Neutrophil (primary cell): ENCODE measurements around the gene TRIM66.

Experiments
- H3K27ac ChIP-seq: fragments of 200-600 bp; sonication (generic); 2 replicates; pipeline ENCODE4 v1.5.1; 2016; ENCODE audit warnings: mild to moderate bottlenecking, moderate library complexity
- H3K27me3 ChIP-seq: fragments of 200-600 bp; sonication (generic); 2 replicates; pipeline ENCODE4 v1.6.0; 2016; ENCODE audit warnings: mild to moderate bottlenecking
- H3K36me3 ChIP-seq: fragments of 200-600 bp; sonication (generic); 2 replicates; pipeline ENCODE4 v1.5.1; 2017
- H3K4me1 ChIP-seq, 2 experiments: fragments of 200-600 bp in 1 of 2; sonication (generic) in 1 of 2; 1 replicate in 1 of 2; 2 replicates in 1 of 2; pipeline versions ENCODE4 v1.5.1 to v1.6.1; 2013 to 2016; ENCODE audit warnings: low read depth in 1 of 2, low read length in 1 of 2, mild to moderate bottlenecking in 1 of 2, moderate library complexity in 1 of 2; ENCODE audit not compliant: control insufficient read depth in 1 of 2, insufficient read depth in 1 of 2
- H3K4me3 ChIP-seq, 2 experiments: fragments of 200-600 bp in 1 of 2; sonication (generic) in 1 of 2; 1 replicate in 1 of 2; 2 replicates in 1 of 2; pipeline ENCODE4 v1.5.1; 2013 to 2016; ENCODE audit warnings: low read depth in 1 of 2, low read length in 1 of 2, mild to moderate bottlenecking in 1 of 2, moderate library complexity in 1 of 2
- H3K9me3 ChIP-seq: fragments of 200-600 bp; sonication (generic); 2 replicates; pipeline ENCODE4 v1.5.1; 2016
- CTCF ChIP-seq: fragments of 200-600 bp; sonication (generic); IDR thresholded peaks from 2 replicates; pipeline ENCODE4 v1.5.1; 2016; ENCODE audit warnings: antibody characterized with exemption

TRIM66 gene

DNA sequence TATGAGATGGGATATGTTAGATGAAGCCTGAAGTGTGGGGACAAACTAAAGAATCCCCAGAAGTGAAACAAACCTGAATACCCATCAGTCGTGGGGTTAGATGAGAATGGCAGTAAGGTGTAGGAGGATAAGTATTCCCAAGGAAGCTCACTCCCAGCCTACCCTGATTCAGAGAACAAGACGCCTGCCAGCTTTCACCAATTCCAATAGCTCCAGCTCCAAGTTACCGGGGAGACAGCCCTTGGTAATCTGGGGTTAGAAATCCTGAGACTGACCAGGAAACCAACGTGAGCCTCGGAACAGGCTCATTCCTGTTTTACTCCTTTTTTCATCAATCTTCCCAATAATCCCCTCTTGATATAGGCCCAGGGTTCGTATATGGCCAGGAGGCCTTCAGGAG, 46.6 kb upstream of the TRIM66 start:
- H3K27me3 ChIP-seq, result no peaks in the 10 kb centered on the region
- no peak overlapping the region for H3K27ac ChIP-seq
- H3K4me3 ChIP-seq, result no peak overlapping the region
- H3K36me3 ChIP-seq, result no peaks in the 10 kb centered on the region
- H3K4me1 ChIP-seq, result no peaks in the 10 kb centered on the region
- TF ChIP-seq CTCF, result no peak
- no peaks in the 10 kb centered on the region for H3K9me3 ChIP-seq

- Histone ChIP-seq H3K36me3 (no peaks in the 10 kb centered on the region), H3K27ac (no peak overlapping the region), H3K9me3 (no peaks in the 10 kb centered on the region), H3K4me1 (no peaks in the 10 kb centered on the region), H3K4me3 (no peak overlapping the region), H3K27me3 (no peaks in the 10 kb centered on the region)
- TF ChIP-seq CTCF, result no peak
Measured at GRCh38 chr11:8728563-8728962, 46.1 kb upstream of the TRIM66 start.

DNA sequence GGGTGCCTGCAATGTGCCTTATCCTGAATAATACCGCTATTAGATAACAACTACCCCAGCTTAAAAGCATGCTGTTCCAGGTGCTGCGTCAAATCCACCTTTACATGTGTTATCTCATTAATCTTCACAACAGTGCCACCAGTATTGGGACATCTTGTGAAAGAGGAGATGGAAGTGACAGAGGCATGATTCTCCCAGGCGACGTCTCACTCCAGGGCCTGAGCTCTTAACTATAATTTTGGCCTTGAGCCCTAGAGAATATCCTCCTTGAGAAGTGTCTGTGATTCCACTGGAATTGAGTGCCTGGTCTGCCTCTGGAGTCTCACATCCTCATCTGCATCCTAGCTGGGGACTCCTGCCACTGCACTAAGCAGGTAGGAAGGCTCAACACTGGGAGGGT, 43.9 kb upstream of the TRIM66 start:
- H3K27ac ChIP-seq, result no peak overlapping the region
- H3K9me3 ChIP-seq, result no peaks in the 10 kb centered on the region
- no peaks in the 10 kb centered on the region for H3K36me3 ChIP-seq
- no peaks in the 10 kb centered on the region for H3K4me1 ChIP-seq
- TF ChIP-seq CTCF, result no peak
- H3K27me3 ChIP-seq, result no peaks in the 10 kb centered on the region
- H3K4me3 ChIP-seq, result no peak overlapping the region

DNA sequence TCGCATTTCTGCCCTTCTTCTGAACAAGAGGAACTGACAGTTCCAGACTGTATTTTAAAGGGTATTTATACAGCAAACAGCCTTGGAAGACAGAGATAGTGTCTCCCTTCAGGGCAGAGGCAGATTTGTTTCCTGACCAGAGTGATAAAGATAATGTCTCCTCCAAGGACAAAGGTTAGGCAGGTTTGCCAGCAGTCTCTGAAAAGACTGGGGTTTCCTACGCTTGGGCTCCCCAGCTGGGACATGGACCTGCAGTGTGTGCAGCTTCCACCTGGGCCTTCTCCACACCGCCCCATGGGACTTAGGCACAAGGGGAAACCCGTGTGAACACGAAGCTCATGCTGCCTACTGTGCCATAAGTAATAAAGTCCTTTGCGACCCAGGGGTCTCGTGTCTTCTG, 42.2 kb upstream of the TRIM66 start:
- Histone ChIP-seq H3K27me3 (no peaks in the 10 kb centered on the region), H3K9me3 (no peaks in the 10 kb centered on the region), H3K36me3 (no peaks in the 10 kb centered on the region), H3K4me3 (no peak overlapping the region), H3K27ac (no peak overlapping the region), H3K4me1 (no peaks in the 10 kb centered on the region)
- no peak for TF ChIP-seq CTCF

DNA sequence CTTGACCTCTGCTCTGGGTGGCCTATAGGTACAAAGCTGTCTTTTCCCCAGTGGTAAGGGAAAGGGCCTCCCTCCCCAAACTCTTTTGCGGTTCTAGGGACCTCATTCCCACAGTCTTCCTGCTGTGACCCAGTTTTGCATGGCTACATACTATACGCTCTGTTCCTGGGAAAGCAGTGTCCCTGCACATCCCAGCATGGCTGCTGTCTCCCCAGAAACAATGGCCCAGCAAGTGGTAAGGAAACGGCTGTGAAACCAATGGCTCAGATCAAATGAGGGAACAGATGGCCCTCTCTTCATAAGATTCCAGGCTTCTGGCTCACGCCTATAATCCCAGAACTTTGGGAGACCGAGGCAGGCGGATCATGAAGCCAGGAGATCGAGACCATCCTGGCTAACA, 41.2 kb upstream of the TRIM66 start:
- H3K4me1 ChIP-seq, result no peaks in the 10 kb centered on the region
- no peak for TF ChIP-seq CTCF
- H3K36me3 ChIP-seq, result no peaks in the 10 kb centered on the region

GRCh38 chr11:8722809-8723208, 40.3 kb upstream of the TRIM66 start:
- H3K27me3 ChIP-seq, result no peaks in the 10 kb centered on the region
- no peak overlapping the region for H3K4me3 ChIP-seq
- no peaks in the 10 kb centered on the region for H3K9me3 ChIP-seq
- no peaks in the 10 kb centered on the region for H3K36me3 ChIP-seq
- TF ChIP-seq CTCF, result no peak
- no peak overlapping the region for H3K27ac ChIP-seq
- no peaks in the 10 kb centered on the region for H3K4me1 ChIP-seq

More for the DNA sequence above, 41.2 kb upstream of the TRIM66 start:
- Histone ChIP-seq H3K27me3 (no peaks in the 10 kb centered on the region), H3K4me3 (no peak overlapping the region), H3K27ac (no peak overlapping the region), H3K9me3 (no peaks in the 10 kb centered on the region)
